Psoas muscle (tissue), 8 donors: Measurements from ENCODE around the gene PRPS1. TPM values are rescaled to one million over a fixed set of nuclear protein-coding genes. Genes with fewer than 3 reads are reported as not detected.

Experiments used
- ATAC-seq, 4 donors: fragments of 200-7000 bp; cut with Tn5 transposase; one replicate each; pipeline ENCODE4 v1.9.1; 2020; ENCODE audit warnings: moderate library complexity in 3 of 4, mild to moderate bottlenecking in 2 of 4
- DNase-seq, 2 donors: peaks; one replicate each; pipeline ENCODE4 v3.0.0-alpha.2; 2020
- H3K27ac ChIP-seq: fragments of 200-600 bp; one replicate; pipeline ENCODE4 v1.8.0; 2022
- H3K27me3 ChIP-seq, 3 donors: fragments of 200-600 bp in 1 of 3; one replicate each; pipeline versions ENCODE4 v1.6.1 to v1.8.0; 2013 to 2022; ENCODE audit warnings: low read length in 2 of 3, mild to moderate bottlenecking in 2 of 3, moderate library complexity in 1 of 3; ENCODE audit not compliant: insufficient read depth in 3 of 3
- H3K36me3 ChIP-seq, 2 donors: fragments of 200-600 bp in 1 of 2; one replicate each; pipeline versions ENCODE4 v1.6.1 to v1.8.0; 2013 to 2022; ENCODE audit warnings: low read depth in 1 of 2, mild to moderate bottlenecking in 1 of 2, moderate library complexity in 1 of 2; ENCODE audit not compliant: insufficient read depth in 1 of 2
- H3K4me1 ChIP-seq: fragments of 200-600 bp; one replicate; pipeline ENCODE4 v1.8.0; 2022
- H3K4me3 ChIP-seq: fragments of 200-600 bp; one replicate; pipeline ENCODE4 v1.8.0; 2022; ENCODE audit warnings: mild to moderate bottlenecking
- H3K9me3 ChIP-seq: fragments of 200-600 bp; one replicate; pipeline ENCODE4 v1.8.0; 2022
- CTCF ChIP-seq: fragments of 200-600 bp; IDR thresholded peaks from one replicate; pipeline ENCODE4 v1.8.0; 2022; ENCODE audit warnings: antibody characterized with exemption
- WGBS, 3 donors: extraction: QIAGEN DNeasy Blood & Tissue Kit; methylation state at CpG; one replicate each; pipeline versions ENCODE4 v1.1.6 to v1.1.7; 2013; 5-methylcytosine and 5-hydroxymethylcytosine counted together
- intact Hi-C, 2 donors: fragments of 100-400 bp; cut with DNase I; formaldehyde crosslinking; loops; one replicate each; pipeline versions ENCODE4 v1.11.0 to v1.14.2; 2022
- polyA plus RNA-seq, 3 donors: library from polyadenylated mRNA; stranded (reverse); fragments of 200-250 nt; gene quantifications; one replicate each; pipeline ENCODE4 v1.2.3, GENCODE V29; 2013
- total RNA-seq, 4 donors: library from RNA; stranded (reverse); fragmentation: NEBNext Ultra II Directional in 2 of 4; extraction: Animal tissue kit (Norgen Biotek cat#: 25700) in 2 of 4; gene quantifications; one replicate each; pipeline versions ENCODE4 v1.2.1 to v1.2.4, GENCODE V29; 2021 to 2023
- donor health status: healthy with polysubstance abuse.
- donor health status: DM: no; HTN: no; CAD: no; lungs with moderate emphysema.
- donor health status: Bipolar disorder and iron deficiency.
- donor health status: healthy.
- donor health status: DM: yes; HTN: yes; CAD: no.
- donor health status: DM: no; HTN: no; CAD: no.
- donor health status: DM: no; HTN: no; CAD: no.
- donor health status: DM: yes; HTN: yes; CAD: no.

PRPS1 gene
- total and polyA plus RNA-seq, 7 donors = 20.7 to 63.2 (median 43.1) TPM

DNA sequence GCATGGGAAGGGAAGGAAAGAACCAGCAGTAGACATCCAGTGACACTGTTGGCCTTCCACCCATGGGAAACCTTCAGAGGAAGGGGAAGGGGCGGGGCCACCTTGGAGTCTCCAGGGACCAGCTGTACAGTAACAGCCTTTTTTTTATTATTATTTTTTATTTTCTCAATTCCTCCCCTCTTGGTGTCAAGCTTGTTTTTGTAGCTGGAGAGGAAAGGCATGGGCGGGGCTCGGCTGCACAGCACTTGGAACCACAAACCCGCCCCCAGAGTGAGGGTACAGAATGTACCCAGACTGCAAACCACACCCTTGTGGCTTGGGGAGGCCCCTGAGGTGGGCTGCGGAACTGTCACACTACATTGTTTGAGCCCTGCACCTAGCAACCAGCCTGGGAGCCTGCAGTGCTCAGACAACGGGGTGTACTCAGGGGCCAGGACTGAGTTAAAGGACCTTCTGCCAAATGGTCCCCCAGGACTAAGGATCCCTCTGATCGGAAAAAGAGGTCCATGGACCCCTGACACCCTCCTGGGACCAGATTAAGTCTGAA lies 45.7 kb downstream of the PRPS1 start:
- no peak overlapping the region for H3K4me3 ChIP-seq
- DNase-seq (peak; percentile 86 to 93), ATAC-seq (peak; percentile 15 to 69 (median 64))
- TF ChIP-seq CTCF = no peak
- H3K36me3 ChIP-seq = no peaks in the 10 kb centered on the region
- H3K27ac ChIP-seq = peak overlapping the region; percentile 83
- H3K27me3 ChIP-seq = peaks cover 0 to 11% (median 0%) of the 10 kb centered on the region in 3 donors
- WGBS, 3 donors = 35 to 60% (median 37%) methylated on average over 4 to 7 of the region's 7 CpGs
- intact Hi-C loops = loop anchor here in 1 of 2 donors (1.0 to 2.0 kb wide), 3 partner anchors 41 to 103 kb away; partner anchors contain the start of gene NCBP2L
- no peaks in the 10 kb centered on the region for H3K9me3 ChIP-seq
- H3K4me1 ChIP-seq = peaks cover 24% of the 10 kb centered on the region

GRCh38 chrX:107674480-107675364 lies 46.4 kb downstream of the PRPS1 start:
- Histone ChIP-seq H3K4me3 (no peak overlapping the region), H3K4me1 (peaks cover 24% of the 10 kb centered on the region), H3K36me3 (no peaks in the 10 kb centered on the region), H3K27me3 (peaks cover 0 to 14% (median 0%) of the 10 kb centered on the region in 3 donors), H3K27ac (peak overlapping the region; percentile 83), H3K9me3 (no peaks in the 10 kb centered on the region)
- DNase-seq (peak; percentile 72 to 82), ATAC-seq (peak in 3 of 4 donors; percentile 10 to 23 (median 20))
- 39 to 50% (median 49%) methylated on average over 9 of the region's 9 CpGs for WGBS, 3 donors
- no peak for TF ChIP-seq CTCF
- intact Hi-C loops = loop anchor here (2.0 to 5.0 kb wide), 2 partner anchors 38 to 40 kb away; no protein-coding TSS in a partner anchor

DNA sequence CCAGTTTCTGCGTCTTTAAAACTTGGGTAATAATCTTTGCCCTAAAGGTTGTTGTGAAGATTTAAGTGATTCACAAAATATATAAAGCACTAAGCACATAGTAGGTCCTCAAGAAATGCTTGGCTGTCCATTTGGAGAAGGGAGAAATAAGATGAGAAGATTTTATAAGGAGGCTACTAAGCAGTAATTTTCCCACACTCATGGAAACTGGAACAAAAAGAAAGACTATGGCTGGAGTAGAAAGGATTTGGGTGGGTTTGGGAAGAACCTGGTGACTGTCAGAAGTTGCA lies 47.0 kb downstream of the PRPS1 start:
- ATAC-seq = no peak
- peaks cover 0 to 20% (median 0%) of the 10 kb centered on the region in 3 donors for H3K27me3 ChIP-seq
- H3K27ac ChIP-seq = peak overlapping the region; percentile 83
- peak overlapping the region; percentile 59 for H3K4me3 ChIP-seq
- no peak for TF ChIP-seq CTCF
- peaks cover 24% of the 10 kb centered on the region for H3K4me1 ChIP-seq
- H3K9me3 ChIP-seq = no peaks in the 10 kb centered on the region
- WGBS, 3 donors = 76 to 85% (median 77%) methylated on average over 1 of the region's 1 CpG
- intact Hi-C loops = loop anchor here (2.0 to 5.0 kb wide), 2 partner anchors 37 to 39 kb away; no protein-coding TSS in a partner anchor
- no peak for DNase-seq
- no peaks in the 10 kb centered on the region for H3K36me3 ChIP-seq

DNA sequence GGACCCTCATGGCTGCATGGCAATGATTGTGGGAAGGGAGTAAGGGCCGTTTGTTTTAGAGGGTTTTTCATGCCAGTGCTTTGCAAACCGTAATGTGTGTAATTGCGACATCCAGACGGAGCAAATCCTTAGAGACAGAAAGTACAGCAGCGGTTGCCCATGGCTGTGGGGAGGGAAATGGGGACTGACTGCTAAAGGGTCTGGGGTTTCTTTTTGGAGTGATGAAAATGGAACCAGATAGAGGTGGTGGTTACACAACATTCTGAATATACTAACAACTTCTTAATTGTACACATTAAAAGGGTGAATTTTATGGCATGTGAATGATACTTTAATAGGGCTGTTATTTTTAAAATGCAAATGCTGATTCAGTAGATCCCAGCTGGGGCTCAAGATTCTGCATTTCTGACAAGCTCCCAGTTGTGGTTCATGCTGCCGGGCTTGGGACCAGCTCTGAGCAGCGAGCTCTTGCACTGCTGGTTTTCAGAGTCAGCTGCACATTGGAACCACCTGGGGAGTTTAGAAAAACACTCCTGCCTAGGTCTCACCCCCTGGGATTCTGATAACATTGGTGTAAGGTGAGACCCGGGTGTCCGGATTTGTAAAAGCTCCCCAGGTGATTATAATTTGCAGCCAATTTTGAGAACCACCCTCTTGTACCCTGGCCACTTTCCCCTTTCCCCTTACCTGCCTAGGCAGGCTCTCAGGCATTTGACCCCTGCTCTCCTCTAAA lies 47.7 kb downstream of the PRPS1 start:
- Histone ChIP-seq H3K27ac (peak overlapping the region; percentile 83), H3K9me3 (no peaks in the 10 kb centered on the region), H3K36me3 (no peaks in the 10 kb centered on the region), H3K27me3 (peaks cover 0 to 21% (median 0%) of the 10 kb centered on the region in 3 donors), H3K4me1 (peaks cover 24% of the 10 kb centered on the region), H3K4me3 (peak overlapping the region; percentile 59)
- no peak for TF ChIP-seq CTCF
- ATAC-seq (peak; percentile 22 to 62 (median 38)), DNase-seq (peak; percentile 30 to 62)
- intact Hi-C loops = loop anchor here (2.0 to 5.0 kb wide), 2 partner anchors 36 to 39 kb away; no protein-coding TSS in a partner anchor
- 6 to 22% (median 16%) methylated on average over 9 of the region's 9 CpGs for WGBS, 3 donors
